GM13976 (cell line): ENCODE data around the gene CDC42BPG.
A peak's percentile ranks its signal among the peaks of the same experiment; 100 is the strongest.

Source experiments
- DNase-seq: peaks from one replicate; pipeline ENCODE4 v3.0.0; 2012; ENCODE audit warnings: low spot score
- CTCF ChIP-seq: IDR thresholded peaks from 2 replicates; pipeline ENCODE4 v1.5.1; 2012; ENCODE audit warnings: borderline replicate concordance, mild to moderate bottlenecking; ENCODE audit not compliant: insufficient read depth; ENCODE audit errors: extremely low read depth, missing control alignments, control extremely low read depth
- in situ Hi-C: fragments of 300-500 bp; cut with MboI; formaldehyde crosslinking; loops from one replicate; pipeline ENCODE4 v1.12.0; 2022; ENCODE audit warnings: low sequenced_read_pairs, mixed read lengths, inconsistent platforms; ENCODE audit not compliant: unreplicated experiment

The CDC42BPG gene

GRCh38 chr11:64788321-64789215 is 55.9 kb downstream of the CDC42BPG start:
- TF ChIP-seq CTCF = no peak
- peak; percentile 13 for DNase-seq
- in situ Hi-C loops = no loop called here

DNA sequence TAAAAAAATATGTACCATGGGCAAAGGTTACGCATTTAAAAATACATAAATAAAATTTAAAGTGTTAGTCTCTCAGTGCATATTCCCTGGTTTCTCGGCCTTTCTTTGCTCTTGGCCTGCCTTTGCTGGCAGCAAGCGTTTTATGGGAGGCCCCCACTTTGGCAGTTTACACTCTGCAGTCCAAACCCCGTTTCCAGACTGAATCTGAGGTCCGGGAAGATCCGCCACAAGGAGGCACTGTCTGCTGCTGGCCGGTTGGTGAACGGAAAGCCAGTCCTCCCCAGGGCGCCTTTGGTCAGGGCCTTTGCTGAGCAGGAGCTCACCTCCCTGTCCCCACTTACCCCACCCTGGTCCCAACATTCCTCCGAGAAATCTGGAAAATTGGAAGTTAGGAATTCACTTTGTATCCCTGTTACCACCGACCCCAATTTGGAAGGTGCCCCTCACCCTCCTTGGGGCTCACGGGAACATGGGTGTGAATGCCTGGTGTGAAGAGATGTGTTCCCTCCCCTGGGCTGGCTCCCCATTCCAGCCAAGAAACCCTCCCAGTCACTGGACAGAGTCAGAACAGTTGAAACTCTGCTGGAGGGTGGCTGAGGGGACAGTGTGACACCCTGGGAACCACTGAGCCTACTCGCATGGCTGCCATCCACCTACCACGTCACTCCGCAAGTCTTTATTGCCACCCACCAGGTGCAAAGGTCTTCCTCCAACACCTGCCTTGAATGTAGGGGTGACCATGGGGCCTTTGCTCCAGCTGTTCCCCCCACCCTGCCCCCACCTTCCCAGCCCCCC is 56.7 kb downstream of the CDC42BPG start:
- peak; percentile 82 for DNase-seq
- in situ Hi-C loops = no loop called here
- TF ChIP-seq CTCF = peak; percentile 68

GRCh38 chr11:64786308-64786707 is 58.1 kb downstream of the CDC42BPG start:
- TF ChIP-seq CTCF = no peak
- DNase-seq = no peak
- in situ Hi-C loops = no loop called here

DNA sequence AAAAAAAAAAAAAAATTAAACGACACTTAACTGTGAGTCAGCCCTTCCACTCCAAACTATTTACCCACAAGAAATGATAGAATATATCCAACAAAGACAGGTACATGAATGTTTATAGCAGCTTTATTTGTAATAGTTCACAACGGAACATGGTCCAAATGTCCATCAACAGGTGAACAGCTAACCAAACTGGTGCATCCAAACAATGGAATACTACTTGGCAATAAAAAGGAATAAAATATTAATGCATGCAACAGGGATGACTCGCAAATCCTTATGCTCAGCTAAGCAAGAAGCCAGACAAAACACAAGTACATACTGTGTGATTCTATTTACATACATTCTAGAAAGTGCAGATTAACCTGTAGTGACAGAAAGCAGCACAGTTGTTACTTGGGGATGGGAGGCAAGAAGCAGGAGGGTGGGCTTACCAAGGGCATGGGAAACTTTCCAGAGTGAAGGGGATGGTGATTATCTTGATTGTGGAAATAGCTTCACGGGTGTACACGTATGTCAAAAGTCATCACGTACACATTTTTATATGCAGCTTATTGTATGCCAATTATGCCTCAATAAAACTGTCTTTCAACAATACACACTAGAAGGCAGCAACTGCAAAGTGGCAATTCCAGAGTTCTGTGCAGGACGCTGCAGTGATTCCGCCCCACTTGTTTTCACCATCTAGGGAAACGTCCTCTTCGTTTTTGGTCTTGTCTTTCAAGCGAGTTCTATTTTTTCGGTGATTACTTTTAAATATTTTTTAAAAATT is 59.5 kb downstream of the CDC42BPG start:
- TF ChIP-seq CTCF = no peak
- no peak for DNase-seq
- in situ Hi-C loops = no loop called here

- in situ Hi-C loops = no loop called here
- DNase-seq = peak; percentile 97
- no peak for TF ChIP-seq CTCF
Observed at GRCh38 chr11:64778473-64779298, 65.8 kb downstream of the CDC42BPG start, which contains the start of gene SF1. Gene SF1 (minus strand): TSS chr11:64778542. CDS start chr11:64778392, 150 bp downstream.

DNA sequence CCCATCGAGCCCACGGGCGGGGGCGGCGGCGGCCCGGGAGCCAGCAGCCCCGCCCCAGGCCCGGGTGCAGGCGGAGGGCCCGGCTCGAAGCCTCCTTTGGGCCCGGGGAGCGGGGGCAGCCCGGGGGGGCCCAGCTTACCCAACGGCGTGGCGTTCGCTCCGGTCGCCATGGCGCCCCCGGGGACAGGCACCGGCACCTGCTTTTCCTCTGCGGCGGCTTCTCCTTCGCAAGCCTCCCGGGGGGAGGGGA is 66.3 kb downstream of the CDC42BPG start:
- DNase-seq = no peak
- in situ Hi-C loops = no loop called here
- no peak for TF ChIP-seq CTCF
